ENCODE results near the gene CELSR1.
"Not testable (repeated sequence)": the region's sequence is repeated elsewhere in the genome, so short reads cannot be mapped to it uniquely, and the experiment has no call there.

CELSR1 gene

DNA sequence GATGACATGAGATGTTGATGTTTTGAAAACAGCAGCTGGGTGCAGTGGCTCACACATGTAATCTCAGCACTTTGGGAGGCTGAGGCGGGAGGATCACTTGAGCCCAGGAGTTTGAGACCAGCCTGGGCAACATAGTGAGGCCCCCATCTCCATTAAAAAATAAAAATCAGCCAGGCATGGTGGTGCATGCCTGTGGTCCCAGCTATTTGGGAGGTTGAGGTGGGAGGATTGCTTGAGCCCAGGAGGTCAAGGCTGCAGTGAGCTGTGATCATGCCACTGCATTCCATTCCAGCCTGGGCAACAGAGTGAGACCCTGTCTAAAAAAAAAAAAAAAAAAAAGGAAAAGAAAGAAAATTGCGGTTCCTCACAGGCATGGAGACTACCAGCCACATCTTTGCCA, 224.6 kb downstream of the CELSR1 start:
- not testable (repeated sequence) for DNase-seq

DNA sequence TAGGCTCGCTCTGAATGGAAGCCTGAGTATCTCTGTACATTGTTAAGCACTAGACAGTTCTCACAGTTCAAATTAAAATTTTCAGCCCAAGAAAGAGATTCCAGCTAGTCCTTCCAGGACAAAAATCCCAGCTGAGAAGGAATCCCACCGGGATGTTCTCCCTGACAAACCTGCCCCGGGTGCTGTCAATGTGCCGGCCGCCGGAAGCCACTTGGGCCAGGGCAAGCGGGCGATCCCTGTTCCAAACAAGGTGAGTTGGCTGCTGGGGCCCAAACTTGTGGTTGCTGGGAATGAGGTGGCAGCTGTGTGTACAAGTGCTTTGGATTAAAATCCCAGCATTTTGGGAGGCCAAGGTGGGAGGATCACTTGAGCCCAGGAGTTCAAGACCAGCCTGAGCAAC, 225.4 kb downstream of the CELSR1 start:
- no peak for DNase-seq
